Aorta (tissue), 5 donors: ENCODE results near the gene TXNL4A. TPM values are rescaled to one million over a fixed set of nuclear protein-coding genes. Genes with fewer than 3 reads are reported as not detected.
A peak's percentile ranks its signal among the peaks of the same experiment; 100 is the strongest.

Experiments
- ATAC-seq: fragments of 200-7000 bp; cut with Tn5 transposase; one replicate; pipeline ENCODE4 v1.9.1; 2022; ENCODE audit warnings: moderate library complexity; ENCODE audit not compliant: low FRiP score
- DNase-seq, 2 donors: peaks; one replicate each; pipeline ENCODE4 v3.0.0-alpha.2; 2020
- H3K27ac ChIP-seq, 2 donors: one replicate each; pipeline ENCODE4 v1.5.1; 2013; ENCODE audit warnings: low read length in 2 of 2, mild to moderate bottlenecking in 2 of 2, moderate library complexity in 2 of 2, control low read depth in 1 of 2, inconsistent platforms in 1 of 2, low read depth in 1 of 2
- H3K27me3 ChIP-seq, 2 donors: one replicate each; pipeline ENCODE4 v1.6.1; 2013; ENCODE audit warnings: control low read depth in 1 of 2, low read length in 1 of 2, mild to moderate bottlenecking in 1 of 2, moderate library complexity in 1 of 2; ENCODE audit not compliant: insufficient read depth in 2 of 2, control insufficient read depth in 1 of 2
- H3K36me3 ChIP-seq, 2 donors: one replicate each; pipeline ENCODE4 v1.6.1; 2013; ENCODE audit warnings: control low read depth in 1 of 2, low read length in 1 of 2, mild to moderate bottlenecking in 1 of 2; ENCODE audit not compliant: insufficient read depth in 2 of 2, control insufficient read depth in 1 of 2
- H3K4me1 ChIP-seq, 2 donors: one replicate each; pipeline ENCODE4 v1.6.1; 2013; ENCODE audit warnings: low read length in 2 of 2, control low read depth in 1 of 2, mild to moderate bottlenecking in 1 of 2, moderate library complexity in 1 of 2; ENCODE audit not compliant: insufficient read depth in 2 of 2, control insufficient read depth in 1 of 2
- H3K4me3 ChIP-seq, 2 donors: one replicate each; pipeline ENCODE4 v1.5.1; 2013; ENCODE audit warnings: low read length in 2 of 2, control low read depth in 1 of 2, mild to moderate bottlenecking in 1 of 2
- H3K9me3 ChIP-seq: one replicate; pipeline ENCODE4 v1.6.1; 2013; ENCODE audit warnings: mild to moderate bottlenecking, low read length; ENCODE audit not compliant: control insufficient read depth
- WGBS, 2 donors: extraction: QIAGEN DNeasy Blood & Tissue Kit; methylation state at CpG; one replicate each; pipeline ENCODE4 v1.1.7; 2013; 5-methylcytosine and 5-hydroxymethylcytosine counted together
- intact Hi-C, 2 donors: fragments of 100-400 bp; cut with DNase I; formaldehyde crosslinking; loops; one replicate each; pipeline versions ENCODE4 v1.14.2 to v1.15.0; 2022
- polyA plus RNA-seq, 2 donors: library from polyadenylated mRNA; stranded (reverse); fragments of 200-250 nt; gene quantifications; one replicate each; pipeline ENCODE4 v1.2.3, GENCODE V29; 2013
- total RNA-seq, 2 donors: library from RNA; stranded (reverse); fragmentation: NEBNext Ultra II Directional; extraction: Animal tissue kit (Norgen Biotek cat#: 25700); gene quantifications; one replicate each; pipeline ENCODE4 v1.2.1, GENCODE V29; 2021
- donor health status: healthy with polysubstance abuse.
- donor health status: Bipolar disorder and iron deficiency.
- donor health status: DM: no; HTN: no; CAD: no.
- donor health status: DM: no; HTN: no; CAD: no.
- donor health status: DM: yes; HTN: yes; CAD: no.

The TXNL4A gene
- total and polyA plus RNA-seq, 4 donors: 69.5 to 109 (median 71.9) TPM

DNA sequence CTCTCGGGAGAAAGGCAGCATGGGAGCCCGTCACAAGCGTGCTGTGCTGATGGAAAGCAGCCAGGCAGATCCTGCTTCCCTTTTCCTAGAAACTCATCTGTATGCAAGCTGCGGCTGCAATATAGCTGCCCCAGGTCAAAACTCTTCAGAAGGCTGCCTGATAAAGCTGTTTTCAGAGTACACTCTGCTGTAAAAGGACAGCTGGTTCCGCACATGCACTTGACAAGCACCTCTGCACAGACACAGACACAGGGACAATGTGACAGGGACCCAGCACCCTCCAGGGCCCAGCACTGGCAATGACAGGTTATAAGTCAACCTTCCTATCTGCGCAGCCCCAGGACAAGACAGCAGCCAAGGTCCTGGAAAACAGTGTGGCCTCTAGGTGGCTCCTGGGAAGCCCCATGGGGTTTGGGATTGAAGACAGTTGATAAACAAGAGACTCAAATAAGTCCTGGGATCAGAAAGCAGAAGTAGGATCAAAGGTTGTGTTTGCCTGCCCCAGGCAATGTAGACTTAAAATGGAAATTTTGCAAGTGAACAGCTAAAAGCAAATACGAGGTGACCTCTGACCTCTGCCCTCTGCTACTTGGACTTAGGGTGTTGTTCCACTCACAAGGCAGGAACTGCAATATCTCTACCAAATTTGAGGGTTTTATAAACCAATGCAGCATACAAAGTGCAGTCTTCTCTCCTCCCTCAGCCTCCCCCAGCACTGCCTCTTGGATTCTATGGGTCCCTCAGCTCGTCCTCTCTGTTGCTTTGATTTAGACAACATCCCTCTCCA, 53.9 kb downstream of the TXNL4A start:
- intact Hi-C loops: no loop called here
- no peak overlapping the region for H3K4me3 ChIP-seq
- H3K36me3 ChIP-seq: peaks cover 0 to 7% of the 10 kb centered on the region in 2 donors
- H3K27me3 ChIP-seq: no peaks in the 10 kb centered on the region
- DNase-seq (peak; percentile 54 to 80), ATAC-seq (no peak)
- H3K4me1 ChIP-seq: no peaks in the 10 kb centered on the region
- WGBS, 2 donors: 77 to 80% methylated on average over 8 of the region's 8 CpGs
- H3K27ac ChIP-seq: no peak overlapping the region
- H3K9me3 ChIP-seq: peaks cover 7% of the 10 kb centered on the region

DNA sequence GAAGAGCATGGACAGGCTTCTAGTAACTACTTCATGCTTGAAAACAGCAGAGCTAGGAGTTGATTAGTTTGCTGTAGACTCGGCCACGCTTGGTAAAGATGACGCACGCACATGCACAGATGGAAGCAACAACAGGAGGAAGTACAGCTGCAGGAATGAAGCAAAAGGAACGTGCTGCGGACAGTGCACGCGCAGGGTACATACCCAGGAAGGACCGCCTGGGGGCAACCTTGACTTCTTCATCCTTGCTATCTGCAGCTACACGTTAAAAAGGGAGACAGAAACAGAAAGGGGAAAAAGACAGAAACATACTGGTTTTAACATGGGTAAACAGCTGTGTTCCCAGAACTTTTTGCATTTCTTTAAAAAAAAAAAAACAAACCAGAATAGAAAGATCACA, 54.6 kb downstream of the TXNL4A start:
- peaks cover 0 to 12% of the 10 kb centered on the region in 2 donors for H3K36me3 ChIP-seq
- H3K27me3 ChIP-seq: no peaks in the 10 kb centered on the region
- intact Hi-C loops: no loop called here
- H3K4me3 ChIP-seq: no peak overlapping the region
- peaks cover 10% of the 10 kb centered on the region for H3K9me3 ChIP-seq
- WGBS, 2 donors: 85% methylated on average over 10 of the region's 10 CpGs
- ATAC-seq (no peak), DNase-seq (peak; percentile 51 to 74)
- no peak overlapping the region for H3K27ac ChIP-seq
- H3K4me1 ChIP-seq: no peaks in the 10 kb centered on the region

DNA sequence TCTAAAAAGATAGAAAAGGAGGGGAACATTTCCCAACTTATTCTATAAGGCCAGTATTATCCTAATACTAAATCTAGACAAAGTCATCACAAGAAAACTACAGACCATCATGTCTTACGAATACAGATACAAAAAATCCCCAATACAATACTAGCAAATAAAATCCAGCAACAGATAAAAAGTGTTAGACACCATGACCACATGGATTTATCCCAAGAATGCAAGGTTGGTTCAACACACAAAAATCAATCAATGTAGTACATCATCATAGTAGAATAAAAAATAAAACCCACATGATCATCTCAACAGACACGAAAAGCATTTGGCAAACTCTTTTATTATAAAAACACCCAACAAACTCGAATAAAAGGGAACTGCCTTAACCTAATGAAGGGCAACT, 55.5 kb downstream of the TXNL4A start:
- peaks cover 10% of the 10 kb centered on the region for H3K9me3 ChIP-seq
- ATAC-seq (no peak), DNase-seq (no peak)
- no peak overlapping the region for H3K4me3 ChIP-seq
- intact Hi-C loops: no loop called here
- peaks cover 0 to 13% of the 10 kb centered on the region in 2 donors for H3K36me3 ChIP-seq
- H3K27me3 ChIP-seq: no peaks in the 10 kb centered on the region
- no peak overlapping the region for H3K27ac ChIP-seq
- 93 to 96% methylated on average over 3 of the region's 3 CpGs for WGBS, 2 donors
- no peaks in the 10 kb centered on the region for H3K4me1 ChIP-seq

DNA sequence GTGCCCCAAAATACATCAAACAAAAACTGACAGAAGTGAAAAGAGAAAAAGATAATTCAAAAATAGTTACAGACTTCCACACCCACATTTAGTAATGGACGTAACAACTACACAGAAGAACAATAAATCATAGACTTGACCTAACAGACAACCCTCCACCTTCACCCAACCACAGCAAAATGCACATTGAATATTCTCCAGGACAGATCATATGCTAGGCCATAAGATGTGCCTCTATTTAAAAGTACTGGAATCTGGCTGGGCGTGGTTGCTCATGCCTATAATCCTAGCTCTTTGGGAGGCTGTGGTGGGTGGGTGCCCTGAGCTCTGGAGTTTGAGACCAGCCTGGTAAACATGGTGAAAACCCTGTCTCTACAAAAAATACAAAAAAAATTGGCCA, 56.9 kb downstream of the TXNL4A start:
- Histone ChIP-seq H3K4me1 (no peaks in the 10 kb centered on the region), H3K9me3 (peaks cover 10% of the 10 kb centered on the region), H3K27ac (no peak overlapping the region), H3K36me3 (peaks cover 0 to 13% of the 10 kb centered on the region in 2 donors), H3K27me3 (no peaks in the 10 kb centered on the region), H3K4me3 (no peak overlapping the region)
- no peak for ATAC-seq
- intact Hi-C loops: no loop called here
- DNase-seq: peak in 1 of 2 donors; percentile 1
- WGBS, 2 donors: 98 to 99% methylated on average over 2 of the region's 2 CpGs

DNA sequence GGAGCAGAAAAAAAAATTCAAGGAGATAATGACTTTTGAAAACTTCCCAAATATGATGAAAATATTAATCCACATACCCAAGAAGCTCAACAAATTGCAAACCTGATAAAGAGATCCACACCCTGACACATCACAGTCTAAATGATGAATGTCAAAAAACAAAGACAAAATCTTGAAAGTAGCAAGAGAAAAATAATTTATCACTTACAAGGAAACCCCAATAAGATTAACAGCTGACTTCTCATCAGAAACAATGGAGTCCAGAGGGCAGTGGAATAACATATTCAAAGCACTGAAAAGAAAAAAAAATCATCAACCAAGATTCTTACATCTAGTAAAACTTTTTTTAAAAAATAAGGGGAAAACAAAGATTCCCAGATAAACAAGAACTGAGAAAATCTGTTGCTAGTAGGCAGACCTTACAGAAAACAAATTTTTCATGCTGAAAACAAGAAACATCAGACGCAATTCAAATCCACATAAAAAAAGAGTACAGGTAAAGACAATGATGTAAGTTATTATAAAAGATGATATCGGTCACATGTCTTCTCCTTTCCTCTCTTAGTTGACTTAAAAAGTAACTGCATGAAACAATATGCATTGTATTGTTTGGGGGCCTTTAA, 58.2 kb downstream of the TXNL4A start:
- Histone ChIP-seq H3K36me3 (peaks cover 0 to 11% of the 10 kb centered on the region in 2 donors), H3K4me3 (no peak overlapping the region), H3K27ac (no peak overlapping the region), H3K27me3 (no peaks in the 10 kb centered on the region), H3K9me3 (peaks cover 10% of the 10 kb centered on the region), H3K4me1 (no peaks in the 10 kb centered on the region)
- intact Hi-C loops: no loop called here
- DNase-seq: no peak
- WGBS, 2 donors: 96 to 99% methylated on average over 2 of the region's 2 CpGs
- no peak for ATAC-seq

DNA sequence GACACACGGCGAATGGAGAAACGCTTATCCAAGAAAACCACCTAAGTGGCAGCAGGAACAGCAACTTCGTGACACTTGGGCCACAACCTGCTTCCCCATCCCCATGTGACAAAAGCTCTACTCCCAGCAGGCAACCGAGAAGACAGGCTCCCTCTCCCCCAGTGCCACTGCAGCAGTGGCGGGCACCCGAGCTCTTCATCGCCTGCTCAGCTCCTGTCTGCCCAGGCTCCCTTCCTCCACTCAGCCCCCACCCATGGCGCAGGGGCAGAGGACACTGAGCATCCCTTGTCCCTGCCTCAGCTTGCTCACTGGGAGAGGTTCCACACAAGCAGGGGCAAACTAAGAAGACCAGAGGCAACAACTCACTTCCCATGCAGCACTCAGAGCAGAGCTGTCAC, 59.8 kb downstream of the TXNL4A start:
- Histone ChIP-seq H3K36me3 (peaks cover 0 to 6% of the 10 kb centered on the region in 2 donors), H3K27me3 (no peaks in the 10 kb centered on the region), H3K27ac (no peak overlapping the region), H3K4me3 (no peak overlapping the region), H3K4me1 (no peaks in the 10 kb centered on the region), H3K9me3 (peaks cover 6% of the 10 kb centered on the region)
- DNase-seq (peak; percentile 6 to 47), ATAC-seq (no peak)
- 92 to 97% methylated on average over 9 of the region's 9 CpGs for WGBS, 2 donors
- intact Hi-C loops: no loop called here

DNA sequence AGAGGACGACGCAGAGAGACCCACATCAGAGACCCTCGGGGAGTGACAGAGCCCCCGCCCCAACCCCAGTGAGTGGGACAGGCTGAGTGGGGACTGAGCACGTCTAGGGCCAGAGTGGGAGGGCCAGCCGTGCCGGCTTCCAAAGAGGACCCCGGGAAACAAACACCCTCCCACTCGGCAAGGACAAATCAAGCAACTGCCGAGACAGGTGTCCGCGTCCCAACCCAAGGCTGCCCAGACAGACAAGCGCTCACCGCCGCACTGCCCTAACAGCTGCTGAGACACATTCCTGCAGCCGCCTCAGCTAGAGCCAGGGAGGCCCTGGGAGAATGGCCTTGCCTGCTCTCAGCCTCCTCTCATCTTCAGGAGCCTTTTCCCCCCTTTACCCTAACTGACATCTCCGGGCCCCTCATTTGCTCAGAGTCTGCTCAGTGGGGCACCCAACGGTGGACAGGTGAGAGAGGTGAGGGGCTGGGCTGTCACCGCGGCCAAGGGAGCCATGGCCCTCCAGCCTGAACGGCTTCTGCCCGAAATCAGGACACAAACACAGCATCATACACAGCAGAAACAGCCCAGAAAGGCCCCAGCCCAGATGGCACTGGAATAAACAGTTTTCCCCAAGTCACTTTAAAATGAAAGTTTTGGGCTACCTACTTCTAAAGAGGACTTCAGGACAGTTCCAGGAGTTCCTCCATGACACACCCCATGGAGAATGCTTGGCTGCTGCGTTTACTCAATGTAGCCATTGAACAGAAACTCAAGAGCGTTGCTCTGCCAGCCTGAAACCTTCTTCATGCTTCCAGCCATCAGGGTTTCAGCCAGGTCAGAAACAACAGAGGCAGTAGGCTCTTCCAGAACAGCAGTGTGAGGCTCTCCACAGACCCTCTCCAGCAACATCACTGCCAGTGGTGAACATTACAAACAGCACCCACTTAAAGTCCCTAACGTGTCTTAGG, 60.5 kb downstream of the TXNL4A start:
- peaks cover 5% of the 10 kb centered on the region for H3K9me3 ChIP-seq
- no peak for ATAC-seq

DNA sequence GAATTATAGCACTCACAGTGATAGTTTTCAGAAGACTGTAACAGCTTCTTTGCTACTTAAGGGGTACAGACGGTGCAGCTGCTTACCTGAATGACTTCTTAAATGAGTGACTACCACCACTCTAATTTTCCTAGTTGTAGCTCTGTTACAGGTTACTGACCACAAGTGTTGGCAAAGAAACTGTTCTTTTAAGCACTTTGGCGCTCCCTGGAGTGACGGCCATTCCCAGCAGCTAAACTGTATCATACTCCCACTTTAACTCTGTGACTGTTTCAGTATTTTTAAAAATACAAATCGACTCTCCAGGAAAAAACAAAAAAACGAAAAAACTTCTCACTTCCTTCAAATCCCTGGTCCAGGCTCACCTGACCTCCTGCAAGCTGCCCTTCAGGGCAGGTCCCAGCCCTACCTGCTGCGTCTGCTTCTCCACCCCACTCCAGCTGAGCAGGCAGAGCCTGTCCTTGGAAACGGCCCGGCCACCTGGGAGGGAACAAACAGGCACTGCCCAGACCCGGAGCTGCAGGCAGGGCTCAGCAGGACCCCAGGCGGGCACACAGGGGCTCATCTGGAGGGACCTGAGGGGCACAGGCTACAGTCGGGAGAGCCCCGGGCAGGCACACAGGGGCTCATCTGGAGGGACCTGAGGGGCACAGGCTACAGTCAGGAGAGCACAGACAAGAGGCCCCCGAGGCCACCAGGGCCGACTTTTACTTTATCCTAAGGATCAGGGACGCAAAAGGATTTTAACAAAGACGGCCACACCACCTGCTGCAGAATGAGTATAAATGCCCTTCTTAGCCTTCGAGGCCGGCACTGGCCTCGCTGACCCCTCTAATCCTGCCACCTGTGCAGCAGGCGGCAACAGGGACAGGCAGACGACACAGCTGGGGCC, 61.4 kb downstream of the TXNL4A start:
- intact Hi-C loops: no loop called here
- peak; percentile 31 to 75 for DNase-seq
- Histone ChIP-seq H3K9me3 (peaks cover 5% of the 10 kb centered on the region), H3K36me3 (peaks cover 0 to 6% of the 10 kb centered on the region in 2 donors), H3K27me3 (no peaks in the 10 kb centered on the region), H3K4me1 (no peaks in the 10 kb centered on the region), H3K4me3 (no peak overlapping the region), H3K27ac (no peak overlapping the region)
- WGBS, 2 donors: 89 to 91% methylated on average over 21 of the region's 21 CpGs
- ATAC-seq: no peak

More for the DNA sequence above, 60.5 kb downstream of the TXNL4A start:
- H3K27ac ChIP-seq: no peak overlapping the region
- no peaks in the 10 kb centered on the region for H3K27me3 ChIP-seq
- intact Hi-C loops: no loop called here
- H3K4me3 ChIP-seq: no peak overlapping the region
- H3K4me1 ChIP-seq: no peaks in the 10 kb centered on the region
- peak; percentile 33 to 61 for DNase-seq
- H3K36me3 ChIP-seq: peaks cover 0 to 6% of the 10 kb centered on the region in 2 donors
- 92 to 95% methylated on average over 25 of the region's 25 CpGs for WGBS, 2 donors
